GM18861 (cell line): ENCODE data around the gene SEZ6L2.
"Not testable (repeated sequence)": the region's sequence is repeated elsewhere in the genome, so short reads cannot be mapped to it uniquely, and the experiment has no call there.

Source experiments
- ATAC-seq: cut with Tn5 transposase; IDR thresholded peaks from one replicate; pipeline ENCODE4 v1.9.1; 2021; ENCODE audit not compliant: unreplicated experiment

SEZ6L2 gene

GRCh38 chr16:29910819-29911675, 11.7 kb upstream of the SEZ6L2 start:
- no peak for ATAC-seq

GRCh38 chr16:29909851-29910250, 10.5 kb upstream of the SEZ6L2 start:
- ATAC-seq, result not testable (repeated sequence)

- ATAC-seq, result no peak
Observed at GRCh38 chr16:29909391-29909790, 10.0 kb upstream of the SEZ6L2 start.

- ATAC-seq, result no peak
Observed at GRCh38 chr16:29908719-29909220, 9.4 kb upstream of the SEZ6L2 start.

- no peak for ATAC-seq
Observed at GRCh38 chr16:29907973-29908372, 8.6 kb upstream of the SEZ6L2 start.

- no peak for ATAC-seq
Observed at GRCh38 chr16:29906520-29907244, 7.3 kb upstream of the SEZ6L2 start.

- no peak for ATAC-seq
Observed at GRCh38 chr16:29905668-29906067, 6.3 kb upstream of the SEZ6L2 start.

- ATAC-seq, result no peak
Observed at GRCh38 chr16:29904947-29905346, 5.6 kb upstream of the SEZ6L2 start.

GRCh38 chr16:29903590-29903989, 4.2 kb upstream of the SEZ6L2 start:
- ATAC-seq, result no peak

- ATAC-seq, result no peak
Observed at GRCh38 chr16:29901607-29901945, 2.2 kb upstream of the SEZ6L2 start.

GRCh38 chr16:29900888-29901606, 1.7 kb upstream of the SEZ6L2 start:
- ATAC-seq, result no peak

GRCh38 chr16:29900102-29900887, 945 bp upstream of the SEZ6L2 start, which contains the start of gene ASPHD1:
Gene ASPHD1, plus strand, starts transcription at chr16:29900488. Its CDS starts 484 bp downstream, at chr16:29900972.
- no peak for ATAC-seq

- ATAC-seq, result no peak
Observed at GRCh38 chr16:29898804-29899515, 390 bp downstream of the SEZ6L2 start.

- no peak for ATAC-seq
Observed at GRCh38 chr16:29898135-29898803, 1.1 kb downstream of the SEZ6L2 start.

GRCh38 chr16:29897333-29897732, 2.0 kb downstream of the SEZ6L2 start:
- no peak for ATAC-seq

- no peak for ATAC-seq
Observed at GRCh38 chr16:29896841-29897240, 2.5 kb downstream of the SEZ6L2 start.

GRCh38 chr16:29894352-29894751, 5.0 kb downstream of the SEZ6L2 start:
- no peak for ATAC-seq

GRCh38 chr16:29893553-29893952, 5.8 kb downstream of the SEZ6L2 start:
- no peak for ATAC-seq

- ATAC-seq, result no peak
Observed at GRCh38 chr16:29892458-29892813, 6.9 kb downstream of the SEZ6L2 start.
